Activated naive CD4-positive, alpha-beta T cell treated with anti-CD3 and anti-CD28 coated beads, Interleukin-2, amount 50 U/mL, for 16 hours (primary cell): Measurements from ENCODE around the gene ZC2HC1B.
"Not testable (repeated sequence)": the region's sequence is repeated elsewhere in the genome, so short reads cannot be mapped to it uniquely, and the experiment has no call there.

Experiments used
- DNase-seq: peaks from one replicate; pipeline ENCODE4 v3.0.0-alpha.2; 2020

ZC2HC1B gene

GRCh38 chr6:143871202-143871730, 7.0 kb downstream of the ZC2HC1B start:
- not testable (repeated sequence) for DNase-seq

GRCh38 chr6:143872201-143872600, 7.9 kb downstream of the ZC2HC1B start:
- no peak for DNase-seq

- not testable (repeated sequence) for DNase-seq
Measured at GRCh38 chr6:143873600-143873999, 9.3 kb downstream of the ZC2HC1B start.

- DNase-seq: not testable (repeated sequence)
Measured at GRCh38 chr6:143874503-143874902, 10.2 kb downstream of the ZC2HC1B start.

GRCh38 chr6:143877584-143878271, 13.5 kb downstream of the ZC2HC1B start:
- no peak for DNase-seq

- no peak for DNase-seq
Measured at GRCh38 chr6:143878272-143878760, 14.0 kb downstream of the ZC2HC1B start.

- DNase-seq: no peak
Measured at GRCh38 chr6:143880412-143880811, 16.1 kb downstream of the ZC2HC1B start.

- no peak for DNase-seq
Measured at GRCh38 chr6:143882401-143882930, 18.2 kb downstream of the ZC2HC1B start.

GRCh38 chr6:143884216-143884900, 20.1 kb downstream of the ZC2HC1B start:
- no peak for DNase-seq

GRCh38 chr6:143885116-143885515, 20.8 kb downstream of the ZC2HC1B start:
- DNase-seq: no peak

- DNase-seq: no peak
Measured at GRCh38 chr6:143894655-143895054, 30.4 kb downstream of the ZC2HC1B start.

GRCh38 chr6:143896126-143896860, 32.0 kb downstream of the ZC2HC1B start:
- DNase-seq: no peak

- no peak for DNase-seq
Measured at GRCh38 chr6:143900358-143900757, 36.1 kb downstream of the ZC2HC1B start.

GRCh38 chr6:143901885-143902750, 37.8 kb downstream of the ZC2HC1B start:
- DNase-seq: no peak

GRCh38 chr6:143902827-143903226, 38.6 kb downstream of the ZC2HC1B start:
- DNase-seq: no peak

GRCh38 chr6:143911028-143911427, 46.8 kb downstream of the ZC2HC1B start:
- no peak for DNase-seq

- DNase-seq: no peak
Measured at GRCh38 chr6:143912671-143913070, 48.4 kb downstream of the ZC2HC1B start.

GRCh38 chr6:143917026-143917425, 52.8 kb downstream of the ZC2HC1B start:
- DNase-seq: not testable (repeated sequence)

GRCh38 chr6:143928853-143929252, 64.6 kb downstream of the ZC2HC1B start:
- no peak for DNase-seq

- no peak for DNase-seq
Measured at GRCh38 chr6:143929975-143930374, 65.7 kb downstream of the ZC2HC1B start.

GRCh38 chr6:143934331-143934730, 70.1 kb downstream of the ZC2HC1B start:
- DNase-seq: no peak

GRCh38 chr6:143934867-143935266, 70.6 kb downstream of the ZC2HC1B start:
- DNase-seq: no peak
